Stromal cell of bone marrow (primary cell): ENCODE data around the gene CENPVL3.
A peak's percentile ranks its signal among the peaks of the same experiment; 100 is the strongest.
"Not testable (repeated sequence)": the region's sequence is repeated elsewhere in the genome, so short reads cannot be mapped to it uniquely, and the experiment has no call there.

ENCODE experiments used
- DNase-seq: peaks from one replicate; pipeline ENCODE4 v3.0.0-alpha.2; 2012; ENCODE audit warnings: low read depth

CENPVL3 gene

DNA sequence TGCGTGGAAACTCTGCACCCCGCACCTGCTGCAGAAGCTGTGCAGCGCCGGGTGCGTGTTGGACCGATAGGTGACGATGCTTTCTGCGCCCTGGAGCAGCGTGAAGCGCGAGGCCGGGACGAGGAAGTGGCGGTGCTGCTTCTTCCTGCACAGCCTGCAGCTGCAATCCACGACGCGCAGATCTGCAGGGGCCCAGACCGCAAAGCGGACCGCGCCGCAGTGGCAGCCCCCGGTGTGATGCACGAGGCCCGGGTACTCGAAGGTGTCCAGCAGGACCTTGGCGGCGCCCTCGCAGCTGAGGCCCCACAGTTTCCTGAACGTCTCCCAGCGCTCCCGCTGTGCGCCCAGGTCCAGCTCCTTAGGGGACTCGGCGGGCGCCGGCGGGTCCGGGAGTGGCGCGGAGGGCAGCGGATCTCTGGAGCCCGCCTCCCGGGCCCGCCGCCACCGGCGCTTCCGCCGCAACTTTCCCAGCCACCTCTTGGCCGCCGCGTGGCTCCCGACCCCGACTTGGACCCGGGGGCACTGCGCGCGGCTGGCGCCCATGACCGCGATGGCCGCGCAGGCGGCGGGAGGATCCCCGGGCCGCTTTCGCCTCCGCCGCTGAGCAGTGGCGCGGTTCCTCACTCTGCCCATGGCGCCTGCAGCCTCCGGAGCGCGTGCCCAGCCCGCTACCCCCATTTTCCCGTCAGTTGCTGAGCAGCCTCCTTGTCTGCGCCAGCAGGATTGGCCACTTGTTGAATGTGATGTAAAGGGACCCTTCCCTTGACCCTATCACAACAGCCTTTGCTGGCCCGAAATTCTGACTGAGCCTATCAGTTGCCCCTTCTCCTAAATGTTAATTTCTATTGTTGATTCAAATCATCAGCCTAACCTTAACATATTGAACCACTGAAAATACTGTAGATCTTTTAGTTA, at the start of gene CENPVL3:
CENPVL3 (minus strand) TSS at position 672 of the 915 bp plus-strand sequence; CDS start at position 633, 39 bp downstream.
- not testable (repeated sequence) for DNase-seq

DNA sequence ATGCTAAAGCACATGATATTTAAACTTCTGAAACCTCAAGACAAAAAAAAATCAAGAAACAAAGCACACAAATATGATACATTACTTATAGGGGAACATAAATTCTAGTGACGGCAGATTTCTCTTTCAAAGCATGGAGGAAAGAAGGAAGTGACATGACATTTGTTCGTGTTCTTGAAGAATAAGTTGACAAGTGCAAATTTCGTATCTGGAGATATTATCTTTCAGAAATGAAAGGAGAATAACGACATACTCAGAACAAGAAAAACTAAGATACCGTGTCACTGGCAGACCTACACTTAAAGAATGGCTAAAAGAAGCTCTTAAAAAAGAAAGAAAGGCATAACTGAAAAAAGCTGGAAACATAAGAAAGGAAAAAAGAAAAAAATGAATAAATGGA, 47.3 kb upstream of the CENPVL3 start:
- no peak for DNase-seq

DNA sequence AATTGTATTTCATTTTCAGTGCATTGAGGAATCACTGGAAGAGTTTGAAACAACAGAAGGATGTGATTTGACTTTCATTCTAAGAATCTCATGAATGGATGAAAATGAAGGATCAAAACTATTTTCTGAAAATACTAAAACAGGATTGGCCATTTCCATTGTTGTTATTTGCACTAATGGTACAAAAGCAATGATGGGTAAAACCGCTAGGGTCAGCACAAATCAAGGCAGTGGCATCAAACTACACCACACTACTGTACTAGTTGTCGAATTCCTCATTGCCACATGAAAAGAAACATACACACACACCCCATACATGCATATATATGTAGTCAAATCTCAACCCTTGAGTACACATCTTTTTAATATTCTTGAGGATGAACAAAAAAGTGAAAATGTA, 24.7 kb upstream of the CENPVL3 start:
- DNase-seq, result no peak

DNA sequence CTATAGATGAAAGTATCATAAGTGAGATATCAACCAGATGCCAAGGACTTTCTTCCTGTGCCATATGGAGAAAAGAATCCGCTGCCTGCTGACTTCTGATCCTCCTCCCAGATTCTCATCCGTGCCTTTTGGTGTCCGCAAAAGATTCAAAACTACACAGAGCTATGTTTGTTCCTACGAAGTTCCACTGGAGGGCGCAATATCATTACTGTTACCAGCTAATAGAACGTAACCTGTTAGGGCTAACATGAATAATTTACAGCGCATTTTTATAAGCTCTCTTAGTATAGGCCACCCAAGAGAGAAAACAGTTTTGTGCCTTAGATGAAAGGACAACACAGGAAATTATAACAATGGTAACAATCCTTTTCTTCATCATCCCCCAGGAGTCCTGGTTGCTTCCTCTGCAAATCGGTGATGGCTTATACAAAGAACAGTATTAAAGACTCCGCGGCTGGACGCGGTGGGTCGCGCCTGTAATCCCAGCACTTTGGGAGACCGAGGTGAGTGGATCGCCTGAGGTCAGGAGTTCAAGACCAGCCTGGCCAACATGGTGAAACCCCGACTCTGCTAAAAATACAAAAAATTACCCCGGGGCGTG, 22.8 kb upstream of the CENPVL3 start:
- DNase-seq, result peak; percentile 15

DNA sequence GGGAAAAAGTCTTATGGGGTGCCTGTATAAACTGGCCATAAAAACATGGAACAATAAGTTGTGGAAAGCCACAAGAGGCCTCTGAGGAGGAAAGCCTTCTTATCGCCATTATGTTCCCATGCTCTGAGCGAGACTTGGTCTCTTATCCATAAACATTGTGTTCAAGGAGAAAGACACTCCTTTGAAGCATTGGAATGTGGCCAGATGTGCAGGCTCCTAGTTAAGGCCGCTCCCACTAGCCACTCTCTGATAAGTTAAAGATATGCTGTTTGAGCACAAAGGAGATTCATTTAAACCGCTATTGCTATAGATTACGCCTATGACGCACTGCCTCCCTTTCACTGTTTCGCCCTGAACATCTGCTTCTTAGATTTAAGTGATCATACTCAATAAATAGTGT, 17.8 kb upstream of the CENPVL3 start:
- DNase-seq, result not testable (repeated sequence)

DNA sequence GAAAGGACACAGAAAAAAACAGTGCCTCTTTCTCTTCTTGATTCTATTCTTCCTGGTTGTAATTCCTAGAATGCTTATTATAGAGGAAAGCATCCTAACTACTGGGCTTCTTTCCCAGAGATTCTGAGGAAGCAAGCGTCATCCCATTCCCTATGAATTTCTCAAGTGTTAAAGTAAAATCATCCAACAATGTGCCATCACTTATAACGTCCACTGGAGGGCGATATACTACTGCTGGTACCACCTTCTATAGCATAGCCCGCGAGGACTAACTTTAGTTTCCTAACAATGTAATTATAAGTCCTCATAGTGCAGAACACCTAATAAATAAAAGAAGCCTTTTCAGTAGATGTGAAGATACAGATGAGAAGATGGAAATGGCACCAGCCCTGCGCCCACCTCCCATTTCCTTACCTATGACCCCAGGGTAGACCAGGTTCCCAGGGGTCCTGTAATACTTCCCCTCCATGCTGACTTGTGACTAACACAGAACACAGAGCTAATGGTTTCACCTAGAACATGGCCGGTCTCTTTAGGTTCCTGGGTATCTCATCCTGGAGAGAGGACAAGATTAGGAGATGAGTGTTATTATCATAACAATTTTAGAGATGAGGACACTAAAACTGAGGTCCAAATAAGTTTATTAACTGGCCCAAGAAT, 4.2 kb downstream of the CENPVL3 start:
- DNase-seq, result peak; percentile 35

DNA sequence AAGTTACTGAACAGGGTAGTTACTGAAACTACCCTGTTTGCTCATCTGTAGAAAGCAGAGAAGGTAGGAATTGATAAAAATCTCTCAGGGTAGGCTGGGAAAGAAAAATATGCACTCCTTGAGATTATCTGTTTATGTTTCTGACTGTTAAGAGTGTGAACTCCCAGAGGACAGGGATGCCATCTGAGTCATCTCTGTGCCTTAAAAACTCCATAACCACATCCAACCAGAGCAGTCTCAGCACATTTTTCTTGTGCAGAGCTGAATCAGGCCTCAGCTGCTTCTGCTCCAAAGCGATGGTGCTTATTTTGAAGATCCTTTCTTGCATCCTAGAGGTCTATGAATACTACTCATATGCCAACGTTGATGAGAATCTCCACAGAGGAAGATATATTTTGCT, 9.9 kb downstream of the CENPVL3 start:
- DNase-seq, result peak; percentile 47

DNA sequence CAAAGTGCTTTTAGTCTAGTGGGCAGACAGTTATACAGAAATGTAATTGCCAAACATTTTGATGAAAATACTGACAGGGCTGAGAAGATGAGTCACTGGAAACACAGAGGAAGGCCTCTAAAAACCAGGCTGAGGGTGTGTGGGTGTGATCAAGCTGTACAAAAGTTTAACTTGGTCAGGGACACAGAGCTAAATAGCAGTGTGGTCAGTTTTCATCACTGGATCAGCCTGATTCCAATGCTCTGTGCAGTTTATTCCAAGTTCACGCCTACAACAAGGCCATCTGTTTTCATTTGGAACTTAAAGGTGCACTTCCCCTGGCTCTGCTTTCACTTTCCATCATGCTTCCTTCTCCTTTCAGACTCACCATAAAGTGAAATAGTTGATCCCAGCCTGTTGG, 10.6 kb downstream of the CENPVL3 start:
- peak; percentile 44 for DNase-seq

DNA sequence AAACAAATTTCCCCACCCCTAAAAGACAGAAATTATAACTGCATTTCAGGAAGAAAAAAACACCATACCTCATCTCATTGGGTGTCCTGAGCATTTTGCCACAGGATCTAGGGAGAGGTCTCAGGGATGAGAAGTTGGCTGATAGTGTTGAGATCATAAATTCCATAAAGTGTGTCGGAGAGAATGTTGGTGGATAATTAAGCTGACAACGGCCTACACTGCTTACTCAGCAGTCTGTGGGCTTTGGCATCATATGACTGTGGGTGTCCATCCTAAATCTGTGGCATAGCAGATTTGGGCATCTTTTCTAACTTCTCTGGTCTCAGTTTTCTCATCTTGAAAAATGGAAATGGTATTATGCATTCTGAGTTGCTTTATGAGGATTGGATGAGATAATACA, 12.3 kb downstream of the CENPVL3 start:
- no peak for DNase-seq

DNA sequence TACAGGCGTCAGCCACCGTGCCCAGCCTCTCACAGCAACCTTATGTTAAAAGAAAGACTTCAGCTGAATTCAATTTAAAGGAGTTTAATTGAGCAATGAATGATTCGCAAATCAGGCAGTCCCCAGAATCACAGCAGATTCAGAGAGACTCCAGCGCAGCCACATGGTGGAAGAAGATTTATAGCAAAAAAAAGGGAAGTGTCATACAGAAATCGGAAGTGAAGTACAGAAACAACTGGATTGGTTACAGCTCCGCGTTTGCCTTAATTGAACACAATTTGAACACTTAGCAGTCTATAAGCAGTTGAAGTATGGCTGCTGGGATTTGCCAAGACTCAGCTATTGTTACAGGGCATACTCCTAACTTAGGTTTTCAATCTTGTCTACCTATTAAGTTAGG, 19.8 kb downstream of the CENPVL3 start:
- no peak for DNase-seq

DNA sequence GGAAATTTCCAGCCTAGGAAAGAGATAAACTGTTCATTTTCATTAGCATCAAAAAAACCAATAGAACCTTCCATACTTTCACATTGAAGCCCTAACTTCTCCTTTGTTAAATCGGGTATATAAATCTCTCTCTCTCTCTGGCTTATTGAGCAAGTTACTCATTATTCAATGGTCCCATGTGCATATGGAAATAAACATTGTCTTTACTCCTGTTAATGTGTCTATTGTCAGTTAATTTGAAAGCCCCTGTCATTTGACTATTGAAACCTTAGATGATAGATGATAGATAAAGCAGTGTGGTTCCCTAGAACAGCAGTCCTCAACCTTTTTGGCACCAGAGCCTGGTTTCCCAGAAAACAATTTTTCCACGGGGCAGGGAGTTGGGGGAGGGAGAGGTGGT, 46.8 kb downstream of the CENPVL3 start:
- no peak for DNase-seq

DNA sequence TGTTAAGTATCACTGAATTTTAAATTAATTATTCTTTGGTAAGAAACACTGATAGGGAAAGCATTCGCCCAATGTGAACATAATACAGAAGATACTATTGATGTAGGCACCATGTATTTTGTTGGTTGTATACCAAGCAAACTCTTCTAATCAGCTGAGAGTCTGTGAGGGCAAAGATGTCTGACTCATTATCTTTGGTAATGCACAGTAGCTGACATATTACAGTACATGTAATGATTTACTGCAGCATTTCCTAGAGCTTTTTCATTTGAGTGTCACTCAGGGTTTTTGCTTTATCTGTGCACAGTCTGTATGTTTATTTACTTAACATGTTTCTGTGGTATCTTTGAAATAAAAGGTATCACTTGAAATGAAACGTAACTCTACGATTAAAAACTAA, 49.2 kb downstream of the CENPVL3 start:
- no peak for DNase-seq

DNA sequence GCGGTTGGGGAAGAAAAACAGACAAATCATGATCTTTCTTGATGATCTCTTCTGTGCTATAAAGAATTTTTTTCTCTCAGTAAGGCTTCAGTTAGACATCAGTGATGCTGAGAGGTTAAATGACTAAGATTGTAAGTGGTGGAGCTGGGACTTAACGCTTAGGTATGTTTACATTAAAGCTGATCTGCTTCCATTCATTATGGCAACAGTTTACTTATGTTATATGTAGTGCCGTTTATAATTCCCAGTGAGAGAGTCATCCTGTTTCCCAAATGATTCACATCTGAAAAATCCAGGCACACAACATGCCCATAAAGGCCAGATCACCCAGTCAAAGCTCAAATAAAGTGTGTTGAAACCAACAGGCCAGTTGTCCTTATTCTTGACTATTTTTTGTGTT, 50.1 kb downstream of the CENPVL3 start:
- DNase-seq, result peak; percentile 17
